HCT116 (cell line): Measurements from ENCODE around the gene CYB561D1. TPM values are rescaled to one million over a fixed set of nuclear protein-coding genes. Genes with fewer than 3 reads are reported as not detected.

ENCODE experiments used
- ATAC-seq: fragments of 200-7000 bp; cut with Tn5 transposase; 2 replicates; pipeline ENCODE4 v1.9.1; 2020; ENCODE audit warnings: mild to moderate bottlenecking, moderate library complexity
- BruUV-seq: library from RNA; stranded (reverse); fragments of 400-500 nt; replicated peaks from 2 replicates; lab custom pipeline; 2021; lab: Mats Ljungman, UMichigan
- CTCF ChIA-PET: fragments of 300-600 bp; sonication (Branson Sonifier 250); formaldehyde crosslinking; loops from one replicate; lab custom pipeline; 2021; ENCODE audit warnings: antibody characterized with exemption; lab: Charles Lee
- POLR2A ChIA-PET: fragments of 300-600, 350-600 bp; sonication (Branson Sonifier 250); formaldehyde crosslinking; loops from one replicate; lab custom pipeline; 2021; ENCODE audit warnings: antibody characterized with exemption; lab: Charles Lee
- RAD21 ChIA-PET, 2 experiments: fragments of 300-600 bp; sonication (Branson Sonifier 250); formaldehyde crosslinking; loops; one replicate each; lab custom pipeline; 2023; ENCODE audit warnings: low total read pairs in 2 of 2; ENCODE audit not compliant: uncharacterized antibody in 2 of 2, unreplicated experiment in 2 of 2, low non-redundant PET in 1 of 2; lab: Charles Lee
- DNase-seq: peaks from one replicate; pipeline ENCODE4 v3.0.0-alpha.2; 2010; ENCODE audit warnings: low read depth, low spot score
- H2AFZ ChIP-seq: fragments of 200-600 bp; shearing (Covaris generic), sonication (generic); 2 replicates; pipeline ENCODE4 v1.6.1; 2017; ENCODE audit warnings: low read depth, mixed run types, mixed read lengths, antibody characterized with exemption, low read length; ENCODE audit not compliant: poor library complexity, severe bottlenecking
- H3K27ac ChIP-seq: 2 replicates; pipeline ENCODE4 v1.5.1; 2012; ENCODE audit warnings: low read depth, low read length
- H3K27me3 ChIP-seq: fragments of 200-600 bp; sonication (generic); 2 replicates; pipeline ENCODE4 v1.6.1; 2016; ENCODE audit warnings: mixed run types, low read length, mixed read lengths; ENCODE audit not compliant: insufficient read depth
- H3K36me3 ChIP-seq, 2 experiments: fragments of 200-500 bp in 1 of 2; fragments of 200-600 bp in 1 of 2; sonication (Bioruptor generic) in 1 of 2; sonication (generic) in 1 of 2; 2 replicates each; pipeline versions ENCODE4 v1.5.1 to v1.6.1; 2014 to 2016; ENCODE audit warnings: low read length in 2 of 2, inconsistent platforms in 1 of 2, mixed read lengths in 1 of 2, mixed run types in 1 of 2; ENCODE audit not compliant: insufficient read depth in 2 of 2, control insufficient read depth in 1 of 2
- H3K4me1 ChIP-seq, 2 experiments: fragments of 200-600 bp in 1 of 2; sonication (generic) in 1 of 2; 2 replicates each; pipeline versions ENCODE4 v1.5.1 to v1.6.1; 2012 to 2017; ENCODE audit warnings: low read length in 2 of 2, inconsistent platforms in 1 of 2, mild to moderate bottlenecking in 1 of 2, mixed read lengths in 1 of 2, mixed run types in 1 of 2, moderate library complexity in 1 of 2; ENCODE audit not compliant: insufficient read depth in 2 of 2, control insufficient read depth in 1 of 2
- H3K4me2 ChIP-seq: fragments of 200-600 bp; sonication (generic); 2 replicates; pipeline ENCODE4 v1.6.1; 2017; ENCODE audit warnings: mixed run types, low read length, mixed read lengths
- H3K4me3 ChIP-seq, 2 experiments: fragments of 200-600 bp in 1 of 2; sonication (generic) in 1 of 2; replicated peaks in 1 of 2; 2 replicates each; pipeline ENCODE4 v1.5.1; 2011 to 2016; ENCODE audit warnings: low read length in 2 of 2, control low read depth in 1 of 2, low read depth in 1 of 2, mild to moderate bottlenecking in 1 of 2, mixed read lengths in 1 of 2, mixed run types in 1 of 2
- H3K79me2 ChIP-seq: fragments of 200-600 bp; sonication (generic); 2 replicates; pipeline ENCODE4 v1.6.1; 2017; ENCODE audit warnings: mild to moderate bottlenecking, mixed run types, low read length, moderate library complexity, mixed read lengths; ENCODE audit not compliant: insufficient read depth
- H3K9ac ChIP-seq: fragments of 200-600 bp; sonication (generic); 2 replicates; pipeline ENCODE4 v1.6.1; 2016; ENCODE audit warnings: low read length, mixed read lengths
- H3K9me2 ChIP-seq: fragments of 200-600 bp; sonication (generic), shearing (Covaris generic); 2 replicates; pipeline ENCODE4 v1.6.1; 2017; ENCODE audit warnings: mixed run types, mild to moderate bottlenecking, moderate library complexity; ENCODE audit not compliant: insufficient read depth
- H3K9me3 ChIP-seq, 2 experiments: fragments of 200-500 bp in 1 of 2; fragments of 200-600 bp in 1 of 2; sonication (Bioruptor generic) in 1 of 2; sonication (generic) in 1 of 2; 2 replicates each; pipeline ENCODE4 v1.6.1; 2014 to 2017; ENCODE audit warnings: low read length in 2 of 2, mixed read lengths in 2 of 2, inconsistent platforms in 1 of 2, low read depth in 1 of 2, mild to moderate bottlenecking in 1 of 2, mixed run types in 1 of 2, moderate library complexity in 1 of 2; ENCODE audit not compliant: control insufficient read depth in 1 of 2, insufficient read depth in 1 of 2
- H4K20me1 ChIP-seq: fragments of 200-600 bp; sonication (generic), shearing (Covaris generic); 2 replicates; pipeline ENCODE4 v1.6.1; 2017; ENCODE audit warnings: mixed run types, mild to moderate bottlenecking, moderate library complexity; ENCODE audit not compliant: insufficient read depth
- CBX3 ChIP-seq: IDR thresholded peaks from 2 replicates; pipeline ENCODE4 v1.6.1; 2012; ENCODE audit warnings: low read depth
- EGR1 ChIP-seq: IDR thresholded peaks from 2 replicates; pipeline ENCODE4 v1.6.1; 2012; ENCODE audit warnings: low read depth
- ELF1 ChIP-seq: IDR thresholded peaks from 2 replicates; pipeline ENCODE4 v1.6.1; 2012; ENCODE audit warnings: low read depth, borderline replicate concordance
- EZH2 ChIP-seq: fragments of 200-600 bp; sonication (generic); IDR thresholded peaks from 2 replicates; pipeline ENCODE4 v1.6.1; 2017; ENCODE audit warnings: antibody characterized with exemption, mixed run types
- EZH2phosphoT487 ChIP-seq: fragments of 200-600 bp; IDR thresholded peaks from 2 replicates; pipeline ENCODE4 v1.6.1; 2018; ENCODE audit warnings: antibody characterized with exemption, borderline replicate concordance
- FOSL1 ChIP-seq: IDR thresholded peaks from 2 replicates; pipeline ENCODE4 v1.6.1; 2012; ENCODE audit warnings: low read depth
- POLR2A ChIP-seq: IDR thresholded peaks from 2 replicates; pipeline ENCODE4 v1.7.0; 2011; ENCODE audit warnings: borderline replicate concordance; ENCODE audit not compliant: insufficient read depth, insufficient read length; ENCODE audit errors: extremely low read depth
- POLR2AphosphoS5 ChIP-seq: IDR thresholded peaks from 2 replicates; pipeline ENCODE4 v1.6.1; 2011; ENCODE audit warnings: mild to moderate bottlenecking, low read depth, low read length, moderate library complexity
- RAD21 ChIP-seq: IDR thresholded peaks from 2 replicates; pipeline ENCODE4 v1.6.1; 2012; ENCODE audit warnings: low read depth, mild to moderate bottlenecking
- REST ChIP-seq: IDR thresholded peaks from 2 replicates; pipeline ENCODE4 v1.6.1; 2012; ENCODE audit warnings: low read depth
- SP1 ChIP-seq: IDR thresholded peaks from 2 replicates; pipeline ENCODE4 v1.6.1; 2012; ENCODE audit warnings: low read depth
- SRF ChIP-seq: IDR thresholded peaks from 2 replicates; pipeline ENCODE4 v1.6.1; 2012; ENCODE audit warnings: low read depth
- TCF7L2 ChIP-seq: IDR thresholded peaks from 2 replicates; pipeline ENCODE4 v1.7.0; 2011; ENCODE audit warnings: borderline replicate concordance, inconsistent platforms; ENCODE audit not compliant: insufficient read depth, insufficient read length; ENCODE audit errors: extremely low read depth
- ZBTB33 ChIP-seq: IDR thresholded peaks from 2 replicates; pipeline ENCODE4 v1.6.1; 2011; ENCODE audit warnings: mild to moderate bottlenecking, low read length, moderate library complexity; ENCODE audit not compliant: insufficient replicate concordance; ENCODE audit errors: extremely low read depth
- intact Hi-C: fragments of 100-400 bp; cut with micrococcal nuclease; formaldehyde crosslinking; loops from 2 replicates; pipeline ENCODE4 v1.10.0; 2022
- total RNA-seq: library from RNA; stranded (reverse); gene quantifications from one replicate; pipeline ENCODE4 v1.2.1, GENCODE V29; 2021; ENCODE audit not compliant: unreplicated experiment

The CYB561D1 gene
- total RNA-seq, 1 experiment from 2014 or later: 5.9 TPM

- Histone ChIP-seq H3K27ac (no peak overlapping the region), H4K20me1 (no peaks in the 10 kb centered on the region), H3K36me3 (no peaks in the 10 kb centered on the region), H3K79me2 (no peaks in the 10 kb centered on the region), H3K9ac (no peak overlapping the region), H3K4me1 (peaks cover 0 to 4% of the 10 kb centered on the region in 2 experiments; a peak in 2 of 4 replicates), H3K27me3 (peaks cover 2% of the 10 kb centered on the region; the same call in 1 of the 2 replicates), H3K9me3 (no peaks in the 10 kb centered on the region), H3K4me3 (no peak overlapping the region), H3K4me2 (no peak overlapping the region), H2AFZ (no peak overlapping the region), H3K9me2 (no peaks in the 10 kb centered on the region; the same call in 1 of the 2 replicates)
- no peak for TF ChIP-seq SP1
- no peak for TF ChIP-seq EZH2phosphoT487
- no peak for TF ChIP-seq FOSL1
- no peak for TF ChIP-seq CBX3
- no peak for TF ChIP-seq POLR2A
- no peak for TF ChIP-seq TCF7L2
- no peak for TF ChIP-seq RAD21
- TF ChIP-seq EZH2: no peak
- TF ChIP-seq SRF: no peak
- TF ChIP-seq EGR1: no peak
- TF ChIP-seq POLR2AphosphoS5: no peak
- no peak for TF ChIP-seq ZBTB33
- no peak for TF ChIP-seq REST
- no peak for TF ChIP-seq ELF1
- no peak for DNase-seq
- no TSS peak for BruUV-seq
- ChIA-PET RAD21 (no interaction called here), CTCF (interaction anchor here (1.2 to 1.6 kb wide), 2 partner anchors 11 to 15 kb away, joined by 3 to 4 read pairs; partner anchors contain the start of gene CYB561D1), POLR2A (no interaction called here)
- ATAC-seq: no peak
- intact Hi-C loops: no loop called here
These were observed 11.1 kb downstream of the CYB561D1 start for GRCh38 chr1:109504974-109505373.
